SK-N-SH (cell line): Measurements from ENCODE around the gene NOS1.

Experiments
- CTCF ChIP-seq: fragments of 200-600 bp; sonication (generic); IDR thresholded peaks from 2 replicates; pipeline ENCODE4 v1.6.1; 2017; ENCODE audit warnings: antibody characterized with exemption, mild to moderate bottlenecking, moderate library complexity
- EP300 ChIP-seq, 2 experiments: IDR thresholded peaks; 2 replicates each; pipeline versions ENCODE4 v1.4.0 to v1.6.1; 2012; ENCODE audit warnings: borderline replicate concordance in 1 of 2, low read depth in 1 of 2, low read length in 1 of 2
- FOXJ3 ChIP-seq: sonication (generic); formaldehyde crosslinking; IDR thresholded peaks from 2 replicates; pipeline ENCODE4 v1.5.1; 2020; ENCODE audit warnings: mild to moderate bottlenecking, missing genetic modification reagents
- JUND ChIP-seq: IDR thresholded peaks from 2 replicates; pipeline ENCODE4 v1.4.0; 2012
- RAD21 ChIP-seq: IDR thresholded peaks from 2 replicates; pipeline ENCODE4 v1.6.1; 2012; ENCODE audit warnings: mild to moderate bottlenecking, low read length
- TCF12 ChIP-seq: IDR thresholded peaks from 2 replicates; pipeline ENCODE4 v1.4.0; 2012
- USF1 ChIP-seq: IDR thresholded peaks from 2 replicates; pipeline ENCODE4 v1.4.0; 2012; ENCODE audit warnings: low read depth, borderline replicate concordance
- USF2 ChIP-seq: fragments of 150-350 bp; IDR thresholded peaks from 2 replicates; pipeline ENCODE4 v1.6.1; 2017; ENCODE audit warnings: antibody characterized with exemption, low read length, low read depth, borderline replicate concordance
- ZBTB33 ChIP-seq: IDR thresholded peaks from 2 replicates; pipeline ENCODE4 v1.4.0; 2012; ENCODE audit warnings: low read depth, borderline replicate concordance

- TF ChIP-seq TCF12 (no peak), USF1 (no peak), FOXJ3 (CRISPR knock-in tag) (no peak), RAD21 (no peak; the same call in 1 of the 2 replicates), USF2 (no peak), CTCF (no peak), JUND (no peak), EP300 (IDR thresholded peaks at IDR 0.05; ENCODE audit: borderline replicate concordance in 1 of 2, low read depth in 1 of 2, low read length in 1 of 2) (no peak), ZBTB33 (no peak)
Measured at GRCh38 chr12:117331691-117332090, 29.7 kb downstream of the NOS1 start.
